ENCODE data around the gene PPP1R1B. TPM values are rescaled to one million over a fixed set of nuclear protein-coding genes. Genes with fewer than 3 reads are reported as not detected.

Gene PPP1R1B
- 0.09 to 0.21 TPM (median 0.14 TPM) in 5 replicates for total RNA-seq (2022; extraction: Qiagen RNA extraction)

GRCh38 chr17:39626171-39627046 is at the start of gene PPP1R1B:
TSS of gene PPP1R1B (plus strand) at chr17:39626952. CDS start at chr17:39627393, 441 bp downstream.

GRCh38 chr17:39607851-39608130 is 19.0 kb upstream of the PPP1R1B start, which contains the start of gene NEUROD2:
TSS of gene NEUROD2 (minus strand) at chr17:39607920. CDS start at chr17:39606599, 1,321 bp downstream.

GRCh38 chr17:39636927-39637736 is 10.4 kb downstream of the PPP1R1B start, which contains the start of gene STARD3:
TSS of gene STARD3 (plus strand) at chr17:39637144. CDS start at chr17:39653532, 16,388 bp downstream.

GRCh38 chr17:39664581-39665561 is 38.1 kb downstream of the PPP1R1B start, which contains the start of gene TCAP:
TSS of gene TCAP (plus strand) at chr17:39665349. CDS start at chr17:39665360, 11 bp downstream.

GRCh38 chr17:39667945-39668924 is 41.5 kb downstream of the PPP1R1B start, which contains the start of gene PNMT:
TSS of gene PNMT (plus strand) at chr17:39668453. CDS start at chr17:39668476, 23 bp downstream.

Other genes with a start within 250 kb of the PPP1R1B start
- 6.4 to 10.0 TPM (median 8.0 TPM) in 5 replicates for gene FBXL20, start 225.3 kb upstream of the PPP1R1B start, total RNA-seq (2022; extraction: Qiagen RNA extraction)
- gene MED1, start 175.7 kb upstream of the PPP1R1B start, total RNA-seq (2022; extraction: Qiagen RNA extraction), result 26.6 to 41.0 TPM (median 36.5 TPM) in 5 replicates
- 26.6 to 46.2 TPM (median 41.7 TPM) in 5 replicates for gene CDK12, start 165.5 kb upstream of the PPP1R1B start, total RNA-seq (2022; extraction: Qiagen RNA extraction)
- gene NEUROD2, start 19.0 kb upstream of the PPP1R1B start, total RNA-seq (2022; extraction: Qiagen RNA extraction), result not detected in 5 replicates
- 34.5 to 66.2 TPM (median 64.6 TPM) in 5 replicates for gene STARD3, start 10.2 kb downstream of the PPP1R1B start, total RNA-seq (2022; extraction: Qiagen RNA extraction)
- gene TCAP, start 38.4 kb downstream of the PPP1R1B start, total RNA-seq (2022; extraction: Qiagen RNA extraction), result 0.53 to 1.1 TPM (median 0.92 TPM) in 5 replicates
- gene PNMT, start 41.5 kb downstream of the PPP1R1B start, total RNA-seq (2022; extraction: Qiagen RNA extraction), result 0.27 to 0.82 TPM (median 0.52 TPM) in 5 replicates
- 6.9 to 8.0 TPM (median 7.5 TPM) in 5 replicates for gene PGAP3, start 61.1 kb downstream of the PPP1R1B start, total RNA-seq (2022; extraction: Qiagen RNA extraction)
- gene ERBB2, start 73.1 kb downstream of the PPP1R1B start, total RNA-seq (2022; extraction: Qiagen RNA extraction), result 22.8 to 36.6 TPM (median 33.4 TPM) in 5 replicates
- 79.9 to 98.8 TPM (median 83.5 TPM) in 5 replicates for gene MIEN1, start 103.6 kb downstream of the PPP1R1B start, total RNA-seq (2022; extraction: Qiagen RNA extraction)
- 3.5 to 5.7 TPM (median 4.8 TPM) in 5 replicates for gene GRB7, start 111.0 kb downstream of the PPP1R1B start, total RNA-seq (2022; extraction: Qiagen RNA extraction)
- not detected in 5 replicates for gene IKZF3, start 237.4 kb downstream of the PPP1R1B start, total RNA-seq (2022; extraction: Qiagen RNA extraction)
- gene ZPBP2, start 241.2 kb downstream of the PPP1R1B start, total RNA-seq (2022; extraction: Qiagen RNA extraction), result not detected in 5 replicates

All from A549 treated with dexamethasone at 1 μM for 4 hours (cell line).